NCI-H1048 (cell line): Measurements from ENCODE around the gene AMPD3.

Source experiments
- DNase-seq: peaks from one replicate; lab custom pipeline; 2025; lab: John Stamatoyannopoulos, UW

The AMPD3 gene

DNA sequence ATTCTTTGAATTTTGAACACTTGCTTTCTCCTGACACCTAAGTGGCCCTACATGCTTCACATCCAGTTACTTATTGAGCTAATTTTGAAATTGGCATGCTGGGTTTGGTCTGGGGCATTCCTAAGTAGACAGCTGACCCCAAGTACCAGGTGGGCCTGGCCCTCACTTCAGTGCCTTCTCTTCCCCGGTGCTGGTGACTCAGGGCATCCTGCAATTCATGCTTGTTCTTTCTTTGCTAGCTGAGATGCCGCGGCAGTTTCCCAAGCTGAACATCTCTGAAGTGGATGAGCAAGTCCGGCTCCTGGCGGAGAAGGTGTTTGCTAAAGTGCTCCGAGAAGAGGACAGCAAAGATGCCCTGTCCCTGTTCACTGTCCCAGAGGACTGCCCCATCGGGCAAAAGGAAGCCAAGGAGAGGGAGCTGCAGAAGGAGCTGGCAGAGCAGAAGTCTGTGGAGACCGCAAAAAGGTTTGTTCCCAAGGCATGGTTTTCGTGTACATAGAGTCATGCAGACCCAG lies 6.3 kb downstream of the AMPD3 start:
- no peak for DNase-seq

DNA sequence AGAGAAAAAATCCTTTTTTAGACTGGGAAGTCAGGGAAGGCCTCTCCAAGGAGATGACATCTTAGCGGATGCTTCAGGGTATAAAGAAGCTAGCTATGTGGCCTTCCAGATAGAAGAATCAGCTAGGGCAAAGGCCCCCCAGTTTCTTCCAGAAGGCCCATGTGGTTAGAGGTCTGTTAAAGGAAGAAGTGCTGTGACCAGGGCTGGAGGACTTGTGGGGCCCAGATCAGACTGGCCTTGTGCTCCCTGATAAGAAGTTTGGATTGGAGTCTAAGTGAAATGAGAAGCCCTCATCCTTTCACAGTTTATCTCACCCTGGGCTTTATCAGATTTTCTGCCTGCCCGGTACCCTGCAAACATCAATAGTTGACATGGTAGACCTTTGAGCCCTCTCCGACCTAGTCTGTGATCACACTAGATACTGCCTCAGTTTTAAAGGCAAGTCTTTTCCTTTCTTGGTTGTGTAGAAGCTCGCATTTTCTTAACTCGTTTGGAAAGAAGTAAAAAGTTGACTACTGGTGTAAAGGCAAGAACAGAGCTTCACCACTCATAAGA lies 7.8 kb downstream of the AMPD3 start:
- no peak for DNase-seq

DNA sequence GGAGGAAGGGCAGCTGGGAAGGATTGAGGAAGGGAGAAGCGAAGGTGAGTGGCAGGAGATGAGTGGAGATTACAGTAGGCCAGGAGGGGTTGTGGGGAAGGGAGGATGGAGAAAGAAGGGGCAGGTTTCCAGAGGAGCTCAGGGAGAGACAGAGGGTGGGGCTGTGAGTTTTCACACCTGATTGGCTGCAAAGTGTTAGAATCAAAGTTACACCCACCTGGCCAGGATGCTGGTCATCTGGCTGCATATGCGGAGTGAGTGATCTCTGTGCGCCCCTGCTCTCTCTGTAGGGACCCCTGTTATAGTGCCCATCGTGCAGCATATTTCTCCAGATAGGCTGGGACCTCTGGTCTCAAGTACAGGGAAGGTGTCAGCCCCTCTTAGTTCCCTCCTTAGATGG lies 18.3 kb downstream of the AMPD3 start:
- no peak for DNase-seq

GRCh38 chr11:10474551-10474950 lies 19.5 kb downstream of the AMPD3 start:
- no peak for DNase-seq

- no peak for DNase-seq
Measured at GRCh38 chr11:10476342-10476741, 21.3 kb downstream of the AMPD3 start.

GRCh38 chr11:10476927-10477689 lies 22.0 kb downstream of the AMPD3 start:
- no peak for DNase-seq

- DNase-seq = no peak
Measured at GRCh38 chr11:10477690-10478046, 22.6 kb downstream of the AMPD3 start.

GRCh38 chr11:10478066-10478465 lies 23.0 kb downstream of the AMPD3 start:
- no peak for DNase-seq

DNA sequence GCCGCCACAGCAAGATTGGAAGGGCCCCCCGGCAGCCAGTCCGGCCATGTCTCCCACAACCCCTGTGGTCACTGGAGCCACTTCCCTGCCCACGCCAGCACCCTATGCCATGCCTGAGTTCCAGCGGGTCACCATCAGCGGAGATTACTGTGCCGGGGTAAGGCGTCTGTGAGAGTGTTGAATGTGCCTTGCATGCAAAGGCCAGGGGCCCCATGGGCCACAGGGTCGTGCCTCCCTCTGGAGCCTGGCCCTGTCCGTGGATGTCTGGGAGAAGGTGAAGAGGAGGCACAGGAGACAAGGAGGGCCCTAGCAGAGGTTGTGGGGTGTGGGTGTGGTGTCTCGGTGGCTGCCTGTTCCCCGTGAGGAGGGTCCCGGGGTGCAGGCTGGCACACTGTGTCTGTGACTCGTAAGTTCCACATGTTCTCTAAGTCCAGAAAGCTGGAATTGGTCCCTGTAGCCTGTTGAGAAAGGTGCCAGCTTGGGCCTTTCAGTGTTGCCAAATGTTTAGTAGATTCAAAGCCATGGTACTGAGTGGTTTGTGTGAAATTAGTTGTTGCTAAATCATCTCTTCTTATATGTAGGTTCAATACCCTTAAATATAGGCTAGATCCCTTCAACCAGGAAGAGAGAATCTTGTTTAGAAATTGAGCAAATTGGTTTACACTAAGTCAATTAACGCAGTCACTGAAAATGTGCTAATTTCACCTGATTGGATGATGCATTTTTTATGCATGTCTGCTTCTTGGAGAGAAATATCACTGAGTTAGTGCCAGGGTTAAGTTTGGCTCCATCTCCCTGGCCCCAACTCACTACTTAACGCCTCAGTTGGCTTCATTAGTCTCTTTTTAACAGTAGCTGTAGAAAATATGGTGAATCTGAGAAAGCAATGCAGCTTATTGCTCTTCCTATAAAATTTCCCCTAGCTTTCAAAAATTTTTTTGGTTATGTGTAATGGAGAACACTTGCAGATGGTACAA lies 23.8 kb downstream of the AMPD3 start:
- DNase-seq = no peak

GRCh38 chr11:10480026-10480425 lies 25.0 kb downstream of the AMPD3 start:
- no peak for DNase-seq

- DNase-seq = no peak
Measured at GRCh38 chr11:10480760-10481159, 25.7 kb downstream of the AMPD3 start.

DNA sequence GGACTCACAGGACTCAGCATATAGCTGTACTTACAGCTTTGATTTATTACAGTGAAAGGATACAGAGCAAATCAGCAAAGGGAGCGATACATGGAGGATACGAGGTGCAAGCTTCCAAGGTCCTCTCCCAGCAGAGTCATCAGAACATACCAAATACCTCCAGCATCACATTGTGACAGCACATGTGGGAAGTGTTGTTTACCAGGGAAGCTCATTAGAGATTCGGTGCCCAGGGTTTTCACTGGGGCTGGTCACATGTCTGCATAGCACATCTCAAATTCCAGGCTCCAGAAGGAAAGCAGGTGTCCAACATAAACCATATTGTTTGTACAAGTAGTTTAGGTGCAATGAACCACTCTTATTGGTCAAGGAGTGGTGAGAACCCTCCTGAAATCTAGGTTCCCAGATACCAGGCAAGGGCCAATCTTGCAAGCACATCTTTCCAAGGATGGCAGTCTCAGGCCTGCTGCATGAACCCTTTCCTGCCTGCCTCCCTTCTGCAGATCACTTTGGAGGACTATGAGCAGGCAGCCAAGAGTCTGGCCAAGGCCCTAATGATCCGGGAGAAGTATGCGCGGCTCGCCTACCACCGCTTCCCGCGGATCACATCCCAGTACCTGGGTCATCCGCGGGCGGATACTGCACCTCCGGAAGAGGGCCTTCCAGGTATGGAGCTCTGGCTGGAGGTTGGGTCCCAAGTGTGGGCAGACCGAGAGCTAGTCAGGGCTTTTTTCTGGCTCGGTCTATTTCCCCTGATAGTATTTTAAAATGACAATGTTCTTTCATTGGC lies 26.7 kb downstream of the AMPD3 start:
- no peak for DNase-seq

DNA sequence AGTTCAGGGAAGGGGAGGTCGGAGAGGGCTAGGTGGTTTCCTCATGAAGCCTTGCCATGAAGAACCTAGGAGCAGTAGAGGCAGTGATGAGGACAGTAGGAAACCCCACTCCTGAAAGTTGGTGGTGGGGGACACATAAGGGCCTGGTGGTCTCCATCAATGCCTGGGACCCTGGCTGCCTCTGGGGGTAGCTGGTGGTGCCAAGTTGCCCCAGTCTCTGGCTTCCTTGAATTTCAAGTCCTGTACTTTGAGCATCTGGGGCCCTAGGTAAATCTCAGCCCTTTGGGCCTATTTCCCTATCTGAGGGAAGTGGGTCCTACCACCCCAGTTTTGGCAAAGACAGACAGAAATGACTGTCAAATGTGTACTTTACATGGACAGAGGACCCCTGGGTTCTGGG lies 28.1 kb downstream of the AMPD3 start:
- no peak for DNase-seq

GRCh38 chr11:10483584-10483983 lies 28.5 kb downstream of the AMPD3 start:
- DNase-seq = no peak

DNA sequence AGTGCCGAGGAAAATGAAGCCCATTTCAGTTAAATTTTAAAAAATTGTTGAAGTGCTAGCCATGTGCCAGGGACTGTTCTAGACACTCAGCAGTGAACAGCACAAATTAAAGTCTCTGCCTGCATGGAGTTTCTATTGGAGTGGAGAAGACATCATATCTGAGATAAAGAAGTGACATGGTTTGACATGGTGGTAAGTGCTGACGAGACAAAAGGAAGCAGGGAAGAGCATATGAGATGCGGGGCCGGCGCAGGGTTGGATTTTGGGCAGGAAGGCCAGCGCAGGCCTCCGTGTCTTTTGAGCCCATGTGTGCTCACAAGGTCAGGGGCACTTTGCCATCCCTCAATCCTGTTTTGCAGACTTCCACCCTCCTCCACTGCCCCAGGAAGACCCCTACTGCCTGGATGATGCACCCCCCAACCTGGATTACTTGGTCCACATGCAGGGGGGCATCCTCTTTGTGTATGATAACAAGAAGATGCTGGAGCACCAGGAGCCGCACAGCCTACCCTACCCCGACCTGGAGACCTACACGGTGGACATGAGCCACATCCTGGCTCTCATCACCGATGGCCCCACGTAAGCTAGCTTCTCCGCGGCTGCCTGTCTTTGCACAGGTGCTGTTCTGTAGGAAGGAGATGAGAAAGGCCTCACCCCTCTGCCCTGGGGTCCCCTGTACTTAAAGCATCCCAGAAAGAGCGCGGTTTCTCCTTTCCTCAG lies 29.6 kb downstream of the AMPD3 start:
- no peak for DNase-seq

DNA sequence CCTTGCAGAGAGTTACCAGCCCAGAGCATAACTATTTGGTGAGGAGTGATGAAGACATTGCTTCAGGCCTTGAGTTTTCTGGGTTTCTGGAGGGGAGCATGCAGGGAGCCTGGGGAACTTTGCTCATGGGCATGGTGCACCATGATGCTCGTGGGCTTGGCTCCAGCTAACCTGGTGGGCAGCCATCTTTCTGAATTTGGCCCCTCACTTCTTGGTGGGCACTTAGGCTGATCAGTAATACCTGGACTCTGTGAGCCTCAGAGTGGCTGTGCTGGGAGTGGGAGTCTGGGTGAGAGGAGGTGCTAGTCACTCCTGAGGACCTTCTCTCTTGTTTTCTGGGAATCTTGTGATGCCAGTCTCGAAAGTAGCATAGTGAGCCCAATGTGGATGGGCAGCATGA lies 30.6 kb downstream of the AMPD3 start:
- no peak for DNase-seq

- no peak for DNase-seq
Measured at GRCh38 chr11:10486161-10486840, 31.2 kb downstream of the AMPD3 start.

DNA sequence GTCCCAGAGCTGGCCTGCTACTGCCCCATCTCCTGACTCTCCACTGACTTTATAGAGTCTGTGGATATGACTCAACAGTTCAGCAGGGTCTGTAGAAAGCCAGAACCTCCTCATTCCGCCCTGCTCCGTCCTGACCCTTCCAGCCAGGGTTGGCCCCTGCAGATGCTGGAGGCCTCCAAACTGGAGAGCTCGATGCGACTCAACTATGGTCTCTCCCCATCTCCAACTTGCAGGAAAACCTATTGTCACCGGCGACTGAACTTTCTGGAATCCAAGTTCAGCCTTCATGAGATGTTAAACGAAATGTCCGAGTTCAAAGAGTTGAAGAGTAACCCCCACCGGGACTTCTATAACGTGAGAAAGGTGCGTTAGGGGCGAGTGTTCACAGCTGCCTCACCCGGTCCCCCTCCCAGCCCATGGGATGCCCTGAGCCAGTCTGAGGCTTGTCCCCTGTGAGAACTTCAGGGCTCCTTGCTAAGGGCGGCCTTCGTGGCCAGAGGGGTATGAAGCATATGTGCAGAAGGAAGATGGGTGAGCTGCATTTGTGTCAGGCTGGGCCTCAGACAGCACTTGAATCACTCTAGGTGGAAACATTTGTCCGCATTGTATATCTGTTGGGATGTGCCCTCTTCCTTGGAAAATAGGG lies 32.1 kb downstream of the AMPD3 start:
- DNase-seq = no peak

GRCh38 chr11:10488121-10488933 lies 33.3 kb downstream of the AMPD3 start:
- no peak for DNase-seq
